ENCODE results near the gene SPIRE1.
"Not testable (repeated sequence)": the region's sequence is repeated elsewhere in the genome, so short reads cannot be mapped to it uniquely, and the experiment has no call there.

Gene SPIRE1

DNA sequence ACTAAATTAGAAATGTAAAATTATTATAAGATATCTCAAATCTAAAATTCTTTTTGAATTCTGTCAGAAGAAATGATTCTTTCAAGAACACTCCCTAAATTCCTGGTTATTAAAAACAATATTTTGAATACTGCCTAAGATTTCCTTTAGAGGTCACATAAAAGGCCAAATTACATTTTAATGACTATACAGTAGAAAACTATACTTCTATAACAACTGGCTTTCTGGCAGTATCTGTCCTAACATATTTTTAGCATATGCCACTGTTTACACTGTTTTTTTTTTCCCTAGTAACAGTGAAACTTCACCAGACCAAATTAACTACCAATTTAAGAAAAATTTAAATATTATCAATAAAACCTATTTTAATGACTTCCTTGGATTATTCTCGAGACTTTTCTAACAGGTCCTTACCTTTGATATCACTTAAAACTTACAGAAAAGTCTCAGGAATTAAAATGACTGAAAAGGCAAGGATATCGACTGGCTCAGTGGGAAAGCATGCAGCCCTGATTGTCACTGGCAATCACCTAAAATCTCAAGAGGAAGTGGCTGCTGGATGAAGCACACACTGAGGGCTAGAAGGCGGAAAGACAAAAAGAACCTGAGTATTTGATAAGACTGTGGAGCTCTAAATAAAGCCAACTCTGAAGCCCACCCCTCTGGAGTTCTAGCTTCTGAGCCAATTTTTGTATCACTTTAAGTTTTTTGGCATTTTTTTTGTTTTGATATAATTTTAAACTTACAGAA lies 59.6 kb downstream of the SPIRE1 start:
- no peak for FAIRE-seq

DNA sequence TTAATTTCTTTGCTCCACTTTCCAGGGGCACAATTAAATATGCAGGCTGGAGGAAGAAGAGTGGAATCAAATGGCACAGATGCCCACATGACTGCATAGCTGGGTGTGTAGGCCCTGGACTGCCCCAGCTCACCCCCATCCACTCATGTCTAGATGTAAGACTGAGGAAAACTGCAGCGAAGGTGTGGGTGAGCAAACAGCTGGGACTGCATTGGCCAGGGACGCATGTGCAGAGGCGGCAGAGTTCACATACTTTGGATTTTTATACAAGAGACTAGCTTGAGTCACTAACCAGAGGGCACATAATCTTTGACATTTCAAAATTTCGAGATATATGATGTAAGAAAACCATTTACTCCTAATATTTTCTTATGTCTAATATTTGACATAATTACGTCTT lies 60.1 kb downstream of the SPIRE1 start:
- FAIRE-seq = no peak

DNA sequence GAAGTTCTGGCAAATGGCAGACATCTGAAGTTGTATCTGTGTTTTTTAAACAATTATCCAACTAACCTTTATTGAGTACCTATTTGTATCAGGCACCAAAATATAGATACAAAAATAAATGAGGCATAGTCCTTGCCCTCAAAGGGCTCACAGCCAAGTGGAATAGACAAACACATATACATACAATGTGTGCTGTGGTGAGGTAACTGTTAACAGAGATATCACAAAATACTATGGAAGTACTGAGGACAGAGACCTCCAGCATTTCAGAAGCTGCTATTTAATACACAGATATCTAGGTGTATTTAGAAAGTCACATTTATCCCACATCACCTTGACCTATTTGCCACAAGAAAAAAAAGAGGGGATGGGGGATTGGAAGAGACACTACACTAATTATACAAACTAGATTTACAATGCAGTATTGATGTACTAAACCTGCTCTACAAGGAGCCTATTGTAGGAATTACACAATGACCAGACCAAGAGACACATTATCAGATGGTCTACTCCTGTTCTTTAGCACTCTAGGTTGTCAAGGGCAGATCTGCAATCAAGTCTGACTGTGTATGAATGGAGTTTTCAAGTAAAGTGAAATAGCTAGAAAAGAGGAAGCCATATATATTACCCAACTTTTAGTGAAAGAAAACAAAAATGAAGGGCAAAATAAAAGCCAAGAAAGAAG lies 62.2 kb downstream of the SPIRE1 start:
- FAIRE-seq = no peak

DNA sequence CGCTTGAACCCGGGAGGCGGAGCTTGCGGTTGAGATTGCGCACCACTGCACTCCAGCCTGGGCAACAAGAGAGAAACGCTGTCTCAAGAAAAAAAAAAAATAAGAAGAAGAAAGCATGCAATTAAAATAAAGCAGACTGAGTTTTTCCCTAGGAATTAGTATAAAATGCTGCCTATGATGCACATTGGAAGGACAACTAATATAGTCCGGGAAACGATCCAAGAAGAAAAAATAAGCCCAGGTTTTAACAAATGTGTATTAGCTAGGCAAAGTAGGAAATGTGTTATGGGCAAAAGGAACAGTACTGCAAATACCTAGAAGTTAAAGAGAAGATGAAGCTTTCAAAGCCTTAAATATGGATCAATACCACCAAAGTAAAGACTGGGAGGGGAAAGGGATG lies 64.0 kb downstream of the SPIRE1 start:
- FAIRE-seq = no peak

DNA sequence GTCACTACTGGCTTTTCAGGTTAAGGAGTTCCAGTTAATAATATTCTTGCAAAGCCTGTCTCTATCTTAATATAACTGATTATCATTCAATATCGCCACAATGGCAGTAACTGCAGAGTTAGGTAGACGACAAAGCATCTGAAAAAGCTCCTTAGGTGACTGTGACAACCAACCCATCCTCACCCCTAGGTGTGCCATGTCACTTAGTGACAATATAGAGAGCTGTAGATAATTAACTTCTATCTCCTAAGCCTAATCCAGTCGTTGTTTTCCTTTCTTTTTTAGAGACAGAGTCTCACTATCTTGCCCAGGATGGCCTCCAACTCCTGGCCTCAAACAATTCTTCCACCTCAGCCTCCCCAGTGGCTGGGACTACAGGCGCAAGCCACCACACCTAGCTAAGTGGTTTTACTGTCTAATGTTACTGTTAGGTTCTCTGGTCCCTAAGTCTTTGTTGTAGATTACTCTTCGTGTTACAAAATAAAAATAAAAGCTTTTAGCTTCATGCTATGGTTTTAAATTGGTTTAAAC lies 65.2 kb downstream of the SPIRE1 start:
- FAIRE-seq = no peak

DNA sequence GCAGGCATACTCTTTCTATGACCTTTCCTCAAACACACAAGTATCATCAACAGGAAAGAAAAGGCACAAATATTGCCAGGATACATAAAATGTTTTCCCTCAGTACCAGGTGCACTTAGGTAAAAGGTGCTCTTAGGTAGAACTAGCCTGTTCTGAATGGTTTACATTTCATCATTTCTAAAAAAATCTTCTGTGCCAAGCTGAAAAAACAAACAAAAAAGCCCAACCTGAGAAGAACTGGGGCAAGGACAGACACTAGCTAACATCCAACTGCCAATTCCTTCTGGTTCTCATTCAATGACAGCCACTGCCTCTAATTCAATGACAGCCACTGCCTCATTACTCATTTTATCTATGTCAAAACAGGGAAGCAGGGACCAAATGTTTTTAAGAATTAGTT lies 68.5 kb downstream of the SPIRE1 start:
- no peak for FAIRE-seq

DNA sequence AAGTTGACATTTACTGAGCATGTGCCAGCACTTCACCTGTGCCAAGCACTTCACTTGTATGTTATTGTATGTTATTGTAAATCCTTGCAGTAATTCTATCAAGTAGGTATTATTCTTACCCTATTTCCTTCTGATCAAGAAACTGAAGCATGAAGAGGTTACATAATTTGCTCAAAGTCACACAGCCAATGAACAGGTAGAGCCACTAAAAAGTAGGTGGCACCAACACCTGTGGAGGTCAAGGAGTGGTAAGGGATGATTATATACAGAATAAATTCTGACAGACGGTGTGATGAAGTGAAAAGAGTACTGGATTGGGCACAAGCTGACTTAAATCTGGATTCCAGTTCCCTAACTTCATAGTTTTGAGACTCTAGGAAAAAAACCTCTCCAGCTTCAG lies 71.0 kb downstream of the SPIRE1 start:
- FAIRE-seq = no peak

DNA sequence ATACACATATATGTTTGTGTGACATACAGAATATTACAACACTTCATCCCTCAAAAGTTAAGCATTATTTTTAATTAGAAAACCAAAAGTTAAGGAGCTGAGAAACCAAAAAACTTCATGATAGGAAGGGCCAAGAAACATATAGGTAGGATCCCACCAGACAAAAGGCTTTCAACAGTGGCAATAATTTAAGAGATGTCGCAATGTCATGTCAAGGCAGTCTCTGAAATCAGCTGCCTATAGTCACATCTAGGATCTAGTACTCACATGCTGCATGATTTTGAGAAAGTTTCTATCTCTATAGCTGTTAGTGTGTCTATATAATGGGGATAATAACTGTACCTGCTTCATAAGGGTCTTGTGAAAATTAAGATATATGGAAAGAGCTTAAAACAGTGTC lies 72.7 kb downstream of the SPIRE1 start:
- FAIRE-seq = no peak

DNA sequence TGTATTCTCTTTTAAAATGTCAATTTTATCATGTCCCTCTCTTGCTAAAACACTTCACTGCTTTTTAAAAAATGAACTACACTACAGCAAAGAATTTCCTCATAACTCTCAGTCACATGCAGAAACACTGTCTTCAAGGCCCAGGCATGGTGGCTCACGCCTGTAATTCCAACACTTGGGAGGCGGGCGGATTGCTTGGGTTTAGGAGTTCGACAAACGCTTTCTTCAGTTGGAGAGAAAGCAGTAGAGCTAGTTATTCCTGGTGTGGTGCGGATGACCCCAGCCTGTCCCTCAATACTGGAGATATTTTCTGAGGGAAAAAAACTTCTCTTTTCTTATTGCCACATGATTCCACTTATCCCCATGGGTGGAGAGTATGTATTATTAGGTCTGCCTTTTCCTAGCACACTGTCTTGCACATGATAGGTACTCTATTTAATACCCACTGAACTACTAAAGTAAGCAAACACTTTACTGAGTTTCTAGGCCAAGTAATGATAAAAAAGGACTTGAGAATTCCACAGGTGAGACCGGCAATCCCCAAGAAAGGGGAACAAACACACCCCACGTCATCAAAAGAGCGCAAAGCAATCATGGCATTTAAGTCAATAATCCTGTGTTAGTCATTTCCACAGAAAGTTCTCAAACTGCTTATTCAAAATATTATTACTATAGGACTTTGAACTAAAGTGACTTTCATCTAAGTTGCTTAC lies 77.1 kb downstream of the SPIRE1 start:
- FAIRE-seq = no peak

DNA sequence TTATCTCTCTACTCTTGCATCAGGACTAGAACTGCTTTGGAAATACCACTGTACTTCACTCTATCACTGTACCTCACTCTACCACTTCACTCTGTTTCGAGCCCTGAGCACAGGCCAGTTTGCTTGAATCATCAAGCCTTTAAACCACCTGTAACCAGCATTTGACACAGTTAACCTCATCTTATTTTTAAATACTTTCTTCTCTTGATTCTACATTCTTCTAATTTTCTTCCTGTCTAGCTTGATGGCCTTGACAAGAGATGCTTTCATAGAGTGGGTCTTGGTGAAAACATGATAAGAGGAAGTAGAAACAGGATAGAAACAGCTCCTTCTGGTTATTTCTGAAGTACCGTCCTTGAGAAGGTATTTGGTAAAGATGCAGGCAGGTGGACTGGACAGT lies 78.1 kb downstream of the SPIRE1 start:
- FAIRE-seq = no peak

DNA sequence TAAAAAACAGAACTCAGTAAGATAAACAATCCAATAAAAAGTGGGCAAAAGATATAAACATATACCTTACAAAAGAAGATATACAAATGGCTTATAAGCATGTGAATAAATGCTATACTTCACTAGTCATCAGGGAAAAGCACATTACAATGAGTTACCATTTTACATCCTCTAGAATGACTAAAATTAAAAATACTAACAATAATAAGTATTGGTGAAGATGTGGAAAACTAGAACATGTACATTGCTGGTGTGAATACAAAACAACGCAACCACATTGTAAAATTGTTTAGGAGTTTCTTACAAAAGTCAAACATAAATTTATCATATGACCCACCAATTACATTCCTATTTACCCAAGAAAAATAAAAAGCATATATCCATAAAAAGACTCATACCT lies 80.1 kb downstream of the SPIRE1 start:
- FAIRE-seq = no peak

DNA sequence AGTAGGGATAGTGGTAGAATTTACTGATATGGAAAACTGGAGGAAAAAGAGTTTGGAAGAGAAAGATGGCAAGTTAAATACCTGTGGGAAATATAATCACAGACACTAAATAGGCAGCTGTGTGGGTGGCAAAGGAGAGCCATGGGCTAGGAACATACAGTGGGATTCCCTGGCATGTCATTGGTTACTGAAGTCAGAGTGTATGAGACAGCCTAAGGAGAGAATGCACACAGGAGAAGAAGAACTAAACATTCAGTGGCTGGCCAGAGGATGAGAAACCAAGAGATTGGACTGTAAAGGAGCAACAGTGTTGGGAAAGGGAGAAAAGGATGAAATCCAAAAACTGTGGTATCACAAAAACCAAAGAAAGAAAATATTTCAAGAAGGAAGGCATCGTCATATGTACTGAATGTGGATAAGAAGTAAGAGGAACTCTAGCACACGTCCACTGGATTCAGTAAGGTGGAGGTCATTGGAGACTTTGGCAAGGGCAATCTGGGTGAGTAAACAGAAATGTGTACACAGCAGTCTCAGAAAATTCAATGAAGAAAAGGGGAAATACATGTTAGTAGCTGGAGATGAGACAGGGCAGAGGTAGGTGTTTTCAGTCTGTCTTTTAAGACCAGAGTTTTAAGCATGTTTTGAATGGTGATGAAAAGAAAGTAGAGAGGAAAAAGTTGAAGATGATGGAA lies 83.3 kb downstream of the SPIRE1 start:
- FAIRE-seq = no peak

DNA sequence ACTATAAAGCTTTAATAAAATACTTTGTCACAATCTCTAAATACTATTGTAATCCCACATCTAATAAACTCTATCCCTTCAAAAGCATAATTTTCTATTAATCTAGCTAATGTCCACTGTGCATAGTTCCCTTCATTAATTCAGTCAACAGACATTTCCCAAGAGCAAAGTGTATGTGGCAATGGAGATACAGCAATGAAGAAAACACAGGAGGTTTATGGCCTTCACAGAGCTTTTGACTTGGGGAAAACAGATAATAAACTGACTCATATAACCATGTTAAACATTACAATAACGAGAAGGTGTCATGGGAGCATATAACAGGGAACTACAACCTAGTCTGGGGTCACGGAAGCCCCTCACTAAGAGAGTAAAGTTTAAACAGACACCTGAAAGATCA lies 86.3 kb downstream of the SPIRE1 start:
- no peak for FAIRE-seq

DNA sequence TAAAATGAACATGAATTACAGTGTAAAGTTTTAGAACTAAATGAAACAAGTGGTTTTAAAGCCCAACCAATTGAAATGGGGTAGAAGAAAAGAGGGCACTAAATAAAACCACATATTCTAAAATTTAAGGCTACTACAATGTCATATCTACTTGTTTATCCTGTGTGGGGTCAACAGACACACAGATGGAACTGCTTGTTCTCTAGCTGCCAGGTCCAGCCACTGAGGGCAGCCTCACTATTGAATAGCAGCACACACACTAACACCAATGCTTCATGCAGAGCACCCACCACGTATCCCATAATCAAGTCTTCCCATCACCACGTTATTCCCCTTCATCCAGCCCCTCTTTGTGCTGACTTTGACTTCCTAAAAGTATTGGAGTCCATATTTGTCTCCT lies 88.1 kb downstream of the SPIRE1 start:
- FAIRE-seq = no peak

DNA sequence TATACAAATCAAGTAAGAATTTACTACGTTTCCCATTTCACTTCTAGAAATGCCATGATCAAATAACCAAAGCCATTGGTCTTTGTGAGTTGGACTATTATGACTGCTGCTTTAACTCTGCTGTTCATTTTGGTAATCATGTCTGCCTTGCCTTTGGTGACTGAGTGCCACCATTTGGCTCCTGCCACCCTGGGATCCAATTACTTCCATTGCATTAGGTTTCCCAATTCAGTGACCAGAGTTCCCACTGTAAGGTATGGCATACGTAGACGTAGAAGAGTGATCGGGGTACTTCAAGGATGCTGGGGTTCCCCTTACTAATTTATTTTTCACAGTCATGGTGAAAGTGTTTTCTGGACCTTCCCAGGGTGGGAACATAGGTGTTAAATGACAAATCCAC lies 90.1 kb downstream of the SPIRE1 start:
- no peak for FAIRE-seq

DNA sequence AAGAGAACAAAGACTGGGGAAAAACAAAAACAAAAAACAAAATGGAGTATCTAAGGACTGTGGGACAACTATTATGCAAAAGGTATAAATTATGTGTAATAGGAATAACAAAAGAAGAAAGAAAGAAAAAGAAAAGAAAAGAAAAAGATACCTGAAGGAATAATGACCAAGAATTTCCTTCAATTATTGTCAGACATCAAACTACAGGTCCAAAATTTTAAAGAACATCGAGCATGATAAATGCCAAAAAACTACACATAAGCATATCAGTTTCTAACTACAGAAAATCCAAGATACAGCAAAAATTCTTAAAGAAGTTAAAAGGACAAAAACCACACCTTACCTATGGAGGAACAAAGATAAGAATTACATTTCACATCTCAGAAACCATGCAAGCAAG lies 93.0 kb downstream of the SPIRE1 start:
- no peak for FAIRE-seq

DNA sequence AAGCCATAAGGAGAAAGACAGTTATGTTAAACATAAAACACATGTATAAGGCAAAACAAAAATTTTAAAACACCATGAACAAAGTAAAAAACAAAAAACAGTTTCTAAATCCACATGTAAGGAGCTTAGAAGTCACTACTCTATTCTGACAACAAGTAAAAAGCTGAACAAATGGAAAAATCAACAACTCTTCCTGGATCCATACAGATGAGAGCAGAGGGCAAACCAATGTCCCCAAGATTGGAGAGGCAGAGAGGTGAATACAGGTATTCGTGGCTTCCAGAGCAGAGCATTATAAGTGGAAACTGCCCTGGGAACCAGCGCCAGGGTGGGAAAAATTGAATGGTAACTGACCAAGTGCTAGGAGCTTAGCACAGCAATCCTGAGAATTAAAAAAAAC lies 93.5 kb downstream of the SPIRE1 start:
- no peak for FAIRE-seq

DNA sequence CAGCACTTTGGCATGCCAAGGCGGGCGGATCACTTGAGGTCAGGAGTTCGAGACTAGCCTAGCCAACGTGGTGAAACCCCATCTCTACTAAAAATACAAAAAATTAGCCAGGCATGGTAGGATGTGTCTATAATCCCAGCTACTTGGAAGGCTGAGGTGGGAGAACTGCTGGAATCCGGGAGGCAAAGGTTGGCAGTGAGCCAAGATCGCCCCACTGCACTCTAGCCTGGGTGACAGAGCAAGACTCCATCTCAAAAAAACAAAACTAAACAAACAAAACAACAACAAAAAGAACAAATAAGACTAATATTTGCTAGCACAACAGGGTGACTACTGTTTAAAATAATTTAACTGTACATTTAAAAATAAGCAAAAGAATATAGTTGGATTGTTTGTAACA lies 97.3 kb downstream of the SPIRE1 start:
- FAIRE-seq = not testable (repeated sequence)

DNA sequence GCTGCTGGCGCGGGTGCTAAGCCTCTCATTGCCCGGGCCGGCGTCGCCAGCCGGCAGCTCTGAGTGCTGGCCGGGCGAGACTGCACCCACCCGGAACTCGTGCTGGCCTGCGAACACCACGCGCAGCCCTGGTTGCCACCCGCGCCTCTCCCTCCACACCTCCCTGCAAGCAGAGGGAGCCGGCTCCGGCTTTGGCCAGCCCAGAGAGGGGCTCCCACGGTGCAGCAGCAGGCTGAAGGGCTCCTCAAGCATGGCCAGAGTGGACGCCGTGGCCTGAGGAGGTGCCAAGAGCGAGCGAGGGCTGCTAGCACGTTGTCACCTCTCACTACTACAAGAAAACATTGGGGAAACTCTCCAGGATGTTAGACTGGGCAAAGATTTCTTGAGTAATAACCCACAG lies 98.6 kb downstream of the SPIRE1 start:
- no peak for FAIRE-seq

DNA sequence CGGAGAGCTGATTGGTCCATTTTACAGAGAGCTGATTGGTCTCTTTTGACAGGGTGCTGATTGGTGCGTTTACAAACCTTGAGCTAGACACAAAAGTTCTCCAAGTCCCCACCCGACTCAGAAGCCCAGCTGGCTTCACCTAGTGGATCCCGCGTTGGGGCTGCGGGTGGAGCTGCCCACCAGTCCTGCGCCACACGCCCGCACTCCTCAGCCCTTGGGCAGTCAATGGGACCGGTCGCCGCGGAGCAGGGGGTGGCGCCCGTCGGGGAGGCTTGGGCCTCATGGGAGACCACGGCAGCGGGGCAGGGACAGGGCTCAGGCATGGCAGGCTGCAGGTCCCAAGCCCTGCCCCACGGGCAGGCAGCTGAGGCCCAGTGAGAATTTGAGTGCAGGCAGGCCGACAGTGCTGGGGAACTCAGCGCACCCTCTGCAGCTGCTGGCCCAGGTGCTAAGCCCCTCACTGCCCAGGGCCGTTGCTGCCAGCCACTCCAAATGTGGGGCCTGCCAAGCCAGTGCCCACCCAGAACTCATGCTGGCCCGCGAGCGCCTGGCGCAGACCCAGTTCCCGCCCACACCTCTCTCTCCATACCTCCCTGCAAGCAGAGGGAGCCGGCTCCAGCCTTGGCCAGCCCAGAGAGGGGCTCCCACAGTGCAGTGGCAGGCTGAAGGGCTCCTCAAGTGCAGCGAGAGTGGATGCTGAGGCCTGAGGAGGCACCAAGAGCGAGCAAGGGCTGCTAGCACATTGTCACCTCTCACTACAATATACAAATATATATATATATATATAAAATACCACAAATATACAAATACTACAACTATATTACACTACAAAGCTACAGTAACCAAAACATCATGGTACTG lies 100.7 kb downstream of the SPIRE1 start:
- no peak for FAIRE-seq

DNA sequence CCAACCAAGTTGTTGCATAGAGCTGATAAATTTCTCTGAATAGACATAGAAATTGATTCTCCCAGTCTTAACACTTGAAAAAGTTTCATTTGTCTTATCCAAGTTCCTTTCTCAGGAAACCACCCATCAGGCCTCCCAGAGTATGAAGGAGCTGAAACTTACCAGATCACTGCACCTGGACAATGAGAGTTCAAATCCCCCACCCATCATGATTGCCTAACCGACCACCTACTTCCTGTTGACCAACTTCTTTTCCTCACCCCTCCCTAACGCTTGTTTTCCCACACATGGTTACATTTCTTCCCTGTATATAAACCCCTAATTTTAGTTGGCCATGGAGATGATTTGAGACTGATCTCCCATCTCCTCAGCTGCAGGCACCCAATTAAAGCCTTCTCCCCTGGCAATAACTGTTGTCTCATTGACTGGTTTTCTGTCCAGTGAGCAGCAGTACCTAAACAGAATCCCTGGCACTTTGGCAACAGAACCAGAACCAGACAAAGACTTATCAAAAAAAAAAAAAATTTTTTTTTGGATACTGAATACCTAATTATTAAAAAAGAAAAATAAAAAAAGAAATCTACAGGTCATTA lies 103.0 kb downstream of the SPIRE1 start:
- FAIRE-seq = no peak

DNA sequence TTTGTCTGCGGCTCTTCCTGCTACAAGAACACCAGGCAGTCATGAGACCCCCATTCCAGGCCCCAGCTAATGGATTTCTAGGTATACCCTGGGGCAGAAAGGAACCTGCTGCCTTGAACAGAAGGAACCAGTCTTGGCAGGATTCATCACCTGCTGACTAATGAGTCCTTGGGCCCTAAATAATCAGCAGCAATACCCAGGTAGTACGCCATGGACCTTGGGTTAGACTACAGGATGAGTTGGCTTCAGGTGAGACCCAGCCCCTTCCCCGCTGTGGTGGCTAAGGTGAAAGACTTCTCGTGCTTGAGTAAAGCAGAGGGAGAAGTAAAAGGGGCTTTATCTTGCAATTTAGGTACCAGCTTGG lies 105.0 kb downstream of the SPIRE1 start:
- FAIRE-seq = no peak

Measured in colon (tissue), 2 donors.